UCSD-AML1 (cell line): ENCODE data around the gene SMG1.
"Not testable (repeated sequence)": the region's sequence is repeated elsewhere in the genome, so short reads cannot be mapped to it uniquely, and the experiment has no call there.

Experiments used
- DNase-seq: peaks from one replicate; lab custom pipeline; 2025; ENCODE audit not compliant: unreplicated experiment; lab: John Stamatoyannopoulos, UW

SMG1 gene

DNA sequence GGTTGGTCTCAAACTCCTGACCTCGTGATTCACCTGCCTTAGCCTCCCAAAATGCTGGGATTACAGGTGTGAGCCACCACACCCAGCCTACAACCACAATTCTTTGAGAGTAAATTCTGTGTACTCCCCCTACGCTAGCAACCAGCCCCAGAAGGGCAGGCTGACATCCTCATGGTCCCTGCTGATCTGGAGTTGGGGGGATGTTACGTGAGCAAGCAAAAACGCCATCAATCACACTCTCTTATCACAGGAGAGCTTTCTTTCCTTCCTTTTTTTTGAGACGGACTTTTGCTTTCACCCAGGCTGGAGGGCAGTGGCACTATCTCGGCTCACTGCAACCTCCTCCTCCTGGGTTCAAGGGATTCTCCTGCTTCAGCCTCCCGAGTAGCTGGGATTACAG is 154.0 kb downstream of the SMG1 start:
- DNase-seq, result not testable (repeated sequence)

DNA sequence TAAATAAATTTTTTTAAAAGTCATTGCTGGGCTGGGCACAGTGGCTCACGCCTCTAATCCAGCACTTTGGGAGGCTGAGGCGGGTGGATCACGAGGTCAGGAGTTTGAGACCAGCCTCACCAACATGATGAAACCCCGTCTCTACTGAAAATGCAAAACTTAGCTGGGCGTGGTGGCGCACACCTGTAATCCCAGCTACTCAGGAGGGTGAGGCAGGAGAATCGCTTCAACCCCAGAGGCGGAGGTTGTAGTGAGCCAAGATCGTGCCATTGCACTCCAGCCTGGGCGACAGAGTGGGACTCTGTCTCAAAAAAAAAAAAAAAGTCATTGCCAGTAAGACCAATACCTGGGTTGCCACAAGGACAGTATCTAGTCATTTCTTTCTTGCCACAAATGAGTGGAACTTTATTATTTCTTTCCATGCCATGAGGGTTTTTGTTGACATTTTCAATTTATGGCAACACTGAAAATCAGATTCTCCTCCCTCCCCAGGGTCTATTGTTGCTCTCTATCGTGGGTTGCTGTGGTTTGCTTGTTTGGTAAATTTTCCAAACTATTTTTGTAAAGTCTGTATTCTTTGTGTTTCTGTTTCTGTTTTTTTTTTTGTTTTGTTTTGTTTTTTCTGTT is 155.8 kb downstream of the SMG1 start:
- not testable (repeated sequence) for DNase-seq

DNA sequence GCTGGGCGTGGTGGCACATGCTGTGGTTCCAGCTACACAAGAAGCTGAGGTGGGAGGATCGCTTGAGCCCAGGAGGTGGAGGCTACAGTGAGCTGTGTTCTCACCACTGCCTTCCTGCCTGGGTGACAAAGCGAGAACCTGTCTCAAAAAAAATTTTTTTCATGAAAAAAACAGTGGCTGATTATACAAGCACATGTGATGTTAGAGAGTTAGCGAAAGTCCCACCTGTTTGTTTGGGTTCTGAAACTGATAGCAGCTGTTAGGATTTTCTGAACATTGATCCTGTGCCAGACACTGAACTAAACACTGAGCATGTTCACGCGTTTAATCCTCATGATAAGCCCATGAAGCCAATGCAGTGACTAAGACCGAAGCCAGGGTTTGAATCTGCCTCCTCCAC is 159.0 kb downstream of the SMG1 start:
- not testable (repeated sequence) for DNase-seq

DNA sequence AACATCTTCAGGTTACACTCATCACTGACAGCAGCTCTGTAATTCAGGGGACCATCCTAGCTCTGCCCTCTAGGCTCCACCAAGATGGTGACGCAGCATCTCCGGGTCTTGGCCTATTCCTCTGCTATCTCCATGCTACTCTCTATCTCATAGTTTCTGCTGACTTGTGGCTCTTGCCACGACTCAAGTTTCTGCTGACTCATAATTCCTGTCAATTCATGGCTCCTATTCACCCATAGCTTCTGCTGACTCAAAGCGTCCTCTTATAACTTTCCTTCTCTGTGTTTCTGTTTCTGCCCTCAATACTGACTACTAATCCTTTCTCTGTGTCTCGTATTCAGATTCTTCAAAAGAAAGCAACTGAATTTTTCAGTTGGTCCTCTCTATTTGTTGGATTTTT is 163.5 kb downstream of the SMG1 start:
- not testable (repeated sequence) for DNase-seq

DNA sequence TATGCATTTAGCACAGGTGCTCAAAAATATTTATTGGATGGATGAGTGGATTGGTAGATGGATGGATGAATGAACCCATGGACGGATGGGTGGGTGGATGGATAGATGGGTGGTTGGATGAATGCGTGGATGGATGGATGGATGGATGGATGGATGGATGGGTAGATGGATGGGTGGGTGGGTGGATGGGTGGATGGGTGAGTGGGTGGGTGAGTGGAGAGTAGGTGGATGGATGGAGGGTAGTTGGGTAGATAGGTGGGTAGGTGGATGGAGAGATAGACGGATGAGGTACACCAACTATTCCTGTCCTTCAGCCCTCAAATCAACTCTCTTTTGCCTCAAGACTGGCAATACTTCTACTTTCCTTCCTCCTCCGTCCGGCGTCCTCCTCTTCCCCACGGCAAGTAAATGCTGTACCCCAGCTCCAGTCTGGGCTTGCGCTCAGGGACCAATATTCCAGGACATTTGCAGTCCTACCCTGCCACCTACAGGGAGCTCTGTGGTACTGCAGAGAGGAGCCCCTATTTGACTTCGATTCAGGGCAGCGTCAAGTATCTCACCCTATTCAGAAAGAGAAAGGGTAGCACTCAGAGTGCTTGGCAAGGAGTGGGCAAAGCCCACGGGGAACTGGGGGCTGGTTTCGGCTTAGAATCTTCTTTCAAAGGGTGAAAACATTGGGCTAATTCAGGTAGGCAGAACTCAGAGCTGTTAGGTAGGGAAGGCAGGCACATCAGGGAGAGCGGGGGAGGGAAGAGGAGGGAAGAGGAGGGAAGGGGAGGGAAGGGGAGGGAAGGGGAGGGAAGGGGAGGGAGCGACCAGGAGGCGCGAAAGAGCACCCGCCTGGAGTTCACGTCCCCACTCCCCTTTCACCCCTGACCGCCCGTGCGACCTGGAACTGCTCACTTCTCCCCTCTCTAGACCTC is 166.3 kb downstream of the SMG1 start:
- peak; percentile 46 for DNase-seq

DNA sequence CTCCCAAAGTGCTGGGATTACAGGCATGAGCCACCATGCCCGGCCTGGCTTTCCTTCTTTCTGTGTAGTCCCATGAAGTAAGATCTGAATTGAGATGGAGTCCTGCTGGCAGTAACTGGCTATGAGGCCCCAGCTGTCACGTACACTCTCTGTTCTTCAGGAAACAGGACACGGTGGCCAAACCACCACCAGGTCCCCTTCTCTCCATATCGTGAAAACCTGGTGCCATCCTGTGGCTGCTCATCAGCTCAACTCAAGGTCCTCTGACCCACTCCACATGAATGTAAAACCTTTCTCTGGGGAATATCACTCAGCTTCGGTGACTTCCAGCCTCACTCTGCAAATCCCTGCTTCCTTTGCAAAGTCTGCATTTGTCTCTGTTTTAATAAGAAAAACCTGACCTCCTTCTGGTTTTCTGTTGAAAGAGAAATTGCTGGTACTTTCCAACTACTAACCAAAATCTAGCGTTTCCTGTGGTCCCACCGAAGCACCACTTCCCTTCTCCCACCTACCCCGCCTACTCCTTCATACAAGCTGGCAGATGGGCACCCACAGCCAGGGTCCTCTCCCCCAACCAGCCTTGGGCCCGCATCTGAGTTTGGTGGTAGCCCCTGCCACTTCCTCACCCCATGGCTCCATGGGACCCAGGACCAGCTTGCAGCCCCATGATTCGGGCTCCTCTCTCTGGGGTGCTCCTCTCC is 168.1 kb downstream of the SMG1 start:
- not testable (repeated sequence) for DNase-seq

DNA sequence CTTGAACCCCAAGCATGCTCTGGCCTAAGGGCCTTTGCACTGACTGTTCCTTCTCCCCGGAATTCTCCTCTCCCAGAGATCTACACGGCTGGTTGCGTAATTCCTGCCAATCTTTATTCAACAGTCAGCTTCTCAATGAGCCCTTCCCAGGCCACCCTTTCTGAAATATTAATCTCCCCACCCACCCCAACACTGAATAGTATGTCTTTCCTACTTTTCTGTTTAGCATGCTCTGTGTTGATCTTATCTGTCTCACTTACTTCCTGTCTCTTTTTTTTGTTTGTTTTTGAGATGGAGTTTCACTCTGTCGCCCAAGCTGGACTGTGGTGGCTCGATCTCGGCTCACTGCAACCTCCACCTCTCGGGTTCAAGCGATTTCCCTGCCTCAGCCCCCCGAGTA is 169.6 kb downstream of the SMG1 start:
- not testable (repeated sequence) for DNase-seq
